NCI-H82 (cell line): Measurements from ENCODE around the gene SLFN12L.
"Not testable (repeated sequence)": the region's sequence is repeated elsewhere in the genome, so short reads cannot be mapped to it uniquely, and the experiment has no call there.

Experiments
- DNase-seq: peaks from one replicate; lab custom pipeline; 2025; lab: John Stamatoyannopoulos, UW

Gene SLFN12L

GRCh38 chr17:35542990-35543389 is 5.5 kb upstream of the SLFN12L start:
- DNase-seq, result no peak

GRCh38 chr17:35541434-35541833 is 4.0 kb upstream of the SLFN12L start:
- DNase-seq, result no peak

DNA sequence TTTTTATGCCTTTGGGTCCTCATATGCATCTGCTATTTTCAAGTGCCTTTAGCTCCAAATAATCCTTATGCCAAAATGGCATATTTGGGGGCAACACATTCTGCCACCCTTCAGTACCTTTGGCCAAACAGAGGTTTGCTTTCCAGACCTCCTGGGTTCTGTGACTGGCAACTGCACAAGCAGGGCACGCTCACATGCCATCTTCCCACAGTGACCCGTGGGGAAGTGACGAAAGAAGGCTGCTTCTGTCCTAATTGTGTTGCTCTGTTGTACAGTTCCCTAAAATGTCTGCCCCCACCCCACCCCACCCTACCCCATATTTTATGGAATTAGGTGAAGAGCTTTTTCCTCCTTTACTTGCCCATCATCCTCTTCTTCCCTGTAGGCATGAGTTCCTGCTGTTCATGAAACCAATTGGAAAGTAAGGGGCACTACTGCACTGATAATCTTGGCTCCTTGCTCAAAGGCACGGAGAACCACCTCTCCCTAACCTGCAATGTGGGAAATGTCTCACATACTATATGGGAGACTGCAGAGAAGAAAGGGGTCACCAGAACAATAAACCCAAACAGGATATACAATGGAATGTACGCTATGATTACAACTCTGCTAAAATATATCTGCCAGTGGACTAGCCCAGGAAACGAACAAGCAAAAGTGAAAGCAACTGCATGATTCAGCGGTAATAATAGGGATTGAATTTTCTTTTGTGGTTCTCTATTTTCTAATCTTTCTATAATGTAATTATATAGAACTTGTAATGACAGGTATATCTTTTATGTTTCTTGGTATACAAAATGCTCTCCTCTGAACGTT is 3.3 kb upstream of the SLFN12L start:
- DNase-seq, result no peak

GRCh38 chr17:35539659-35540026 is 2.2 kb upstream of the SLFN12L start:
- no peak for DNase-seq

DNA sequence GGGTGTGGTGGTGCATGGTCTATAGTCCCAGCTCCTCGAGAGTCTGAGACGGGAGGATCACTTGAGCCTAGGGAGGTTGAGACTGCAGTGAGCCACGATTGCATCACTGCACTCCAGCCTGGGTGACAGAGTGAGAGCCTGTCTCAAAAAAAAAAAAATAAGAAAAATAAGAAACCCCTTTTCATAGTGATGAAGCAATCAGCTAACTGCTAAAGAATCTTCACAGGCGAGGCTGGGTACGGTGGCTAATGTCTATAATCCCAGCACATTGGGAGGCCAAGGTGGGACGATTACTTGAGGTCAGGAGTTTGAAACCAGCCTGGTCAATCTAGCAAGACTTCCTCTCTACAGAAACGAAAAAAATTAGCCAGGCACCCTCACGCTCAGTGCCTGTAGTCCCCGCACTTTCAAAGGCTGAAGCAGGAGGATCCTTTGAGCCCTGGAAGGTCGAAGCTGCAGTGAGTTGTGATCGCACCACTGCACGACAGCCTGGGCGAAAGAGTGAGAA is 760 bp downstream of the SLFN12L start:
- DNase-seq, result no peak

DNA sequence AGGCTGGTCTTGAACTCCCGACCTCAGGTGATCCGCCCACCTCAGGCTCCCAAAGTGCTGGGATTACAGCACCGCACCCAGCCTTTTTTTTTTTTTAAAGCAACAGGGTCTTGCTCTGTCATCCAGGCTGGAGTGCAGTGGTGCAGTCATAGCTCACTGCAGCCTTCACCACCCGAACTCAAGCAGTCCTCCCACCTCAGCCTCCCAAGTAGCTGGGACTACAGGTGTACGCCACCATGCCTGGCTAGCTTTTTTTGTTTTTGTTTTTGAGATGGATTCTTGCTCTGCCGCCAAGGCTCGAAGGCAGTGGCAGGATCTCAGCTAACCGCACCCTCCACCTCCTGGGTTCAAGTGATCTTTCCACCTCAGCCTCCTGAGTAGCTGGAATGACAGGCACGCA is 2.1 kb downstream of the SLFN12L start:
- not testable (repeated sequence) for DNase-seq

DNA sequence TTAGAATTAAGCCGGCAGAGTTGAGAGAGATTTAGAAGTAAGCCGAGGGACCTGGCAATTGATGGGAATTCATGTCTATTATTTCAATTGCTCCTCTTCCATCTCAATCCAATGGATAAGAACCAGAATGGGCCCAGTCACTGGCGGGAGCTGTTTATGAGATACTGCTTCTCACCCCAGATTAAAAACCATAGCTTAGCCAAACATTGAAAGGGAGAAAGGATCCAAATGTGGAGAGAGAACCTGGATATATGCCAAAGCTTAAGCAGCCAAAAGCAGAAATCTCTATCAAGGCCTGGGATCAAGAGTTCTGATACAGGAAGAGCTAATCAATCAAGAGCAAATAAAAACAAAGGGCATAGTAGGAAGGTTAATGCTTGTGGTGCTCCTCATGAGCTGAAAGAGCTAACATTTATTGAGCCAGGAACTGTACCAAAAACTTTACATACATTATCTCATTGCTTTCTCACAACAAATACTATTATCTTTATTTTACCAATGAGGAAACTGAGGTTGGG is 2.8 kb downstream of the SLFN12L start:
- peak; percentile 45 for DNase-seq

GRCh38 chr17:35531160-35531559 is 6.3 kb downstream of the SLFN12L start:
- no peak for DNase-seq

DNA sequence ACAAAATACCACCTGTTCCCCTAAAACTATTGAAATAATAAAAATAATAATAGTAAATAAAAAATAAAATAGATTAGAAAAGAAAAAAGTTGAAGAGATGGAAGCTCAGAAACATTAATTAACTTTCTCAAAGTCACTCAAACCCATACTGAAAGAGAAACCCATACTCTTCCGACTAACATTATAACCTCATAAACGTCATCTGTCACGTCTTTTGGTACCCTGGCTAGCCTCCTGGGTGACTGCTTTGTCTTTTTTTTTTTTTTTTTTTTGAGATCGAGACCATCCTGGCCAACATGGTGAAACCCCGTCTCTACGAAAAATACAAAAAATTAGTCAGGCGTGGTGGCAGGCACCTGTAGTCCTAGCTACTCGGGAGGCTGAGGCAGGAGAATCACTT is 7.6 kb downstream of the SLFN12L start:
- no peak for DNase-seq

GRCh38 chr17:35529326-35529725 is 8.2 kb downstream of the SLFN12L start:
- not testable (repeated sequence) for DNase-seq

GRCh38 chr17:35523296-35523695 is 14.2 kb downstream of the SLFN12L start:
- DNase-seq, result no peak

- DNase-seq, result not testable (repeated sequence)
Observed at GRCh38 chr17:35521654-35522256, 15.7 kb downstream of the SLFN12L start.

DNA sequence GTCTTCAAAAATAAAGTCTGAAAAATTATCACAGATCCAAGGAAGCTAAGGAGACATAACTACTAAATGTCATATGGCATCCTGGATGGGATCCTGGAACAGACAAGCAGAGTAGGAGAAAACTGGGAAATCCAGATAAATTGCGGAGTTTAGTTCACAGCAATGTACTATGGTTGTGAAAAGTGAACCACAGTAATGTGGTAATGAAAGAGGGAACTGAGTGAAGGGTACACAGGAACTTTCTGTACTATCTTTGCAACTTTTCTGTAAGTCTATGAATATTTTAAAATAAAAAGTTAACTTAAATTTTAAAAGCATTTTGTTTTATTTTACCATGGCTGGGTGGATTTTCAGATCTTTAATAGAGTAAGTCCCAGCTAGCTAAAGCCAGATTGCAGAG is 16.3 kb downstream of the SLFN12L start:
- no peak for DNase-seq

DNA sequence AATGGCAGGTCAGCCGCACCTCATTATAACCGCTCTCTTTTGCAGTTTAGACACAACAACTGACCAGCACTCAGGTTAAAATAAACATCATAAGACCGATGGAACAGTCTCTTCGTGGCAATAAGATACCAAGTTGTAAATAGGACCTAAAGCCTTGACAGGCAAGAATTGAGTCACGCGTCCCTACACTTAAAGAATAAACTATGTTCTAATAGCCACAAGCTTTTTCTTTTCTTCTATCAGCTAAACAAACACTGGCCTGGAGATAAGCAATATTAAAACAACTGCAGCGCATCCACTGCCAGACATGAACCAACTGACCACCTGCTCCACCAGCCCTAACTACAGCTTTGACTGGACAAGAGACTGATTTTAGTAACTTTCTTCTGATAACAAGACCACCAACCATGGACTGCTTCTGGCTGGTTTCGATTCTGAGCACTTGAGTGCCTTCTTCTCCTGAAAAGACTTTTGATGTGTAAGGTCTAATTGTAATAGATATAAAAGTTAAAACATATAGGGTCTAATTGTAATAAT is 17.5 kb downstream of the SLFN12L start:
- no peak for DNase-seq

DNA sequence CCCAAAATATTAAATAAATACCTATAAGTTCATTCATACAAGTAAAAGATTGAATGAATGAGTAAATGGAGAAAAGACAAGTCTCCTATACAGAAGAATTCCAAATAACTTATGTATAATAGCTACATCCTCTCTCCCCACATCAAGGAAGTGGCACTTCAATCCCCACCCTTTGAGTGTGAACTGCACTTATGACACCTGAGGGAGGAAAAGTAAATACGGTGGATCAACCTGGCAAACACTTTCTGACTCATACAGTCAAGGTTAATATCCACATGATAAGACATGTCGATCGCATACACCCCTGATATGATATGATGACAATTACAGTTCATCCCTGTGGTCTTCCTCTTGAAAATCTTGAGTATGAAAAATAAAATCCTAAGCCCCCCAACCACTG is 18.0 kb downstream of the SLFN12L start:
- no peak for DNase-seq

DNA sequence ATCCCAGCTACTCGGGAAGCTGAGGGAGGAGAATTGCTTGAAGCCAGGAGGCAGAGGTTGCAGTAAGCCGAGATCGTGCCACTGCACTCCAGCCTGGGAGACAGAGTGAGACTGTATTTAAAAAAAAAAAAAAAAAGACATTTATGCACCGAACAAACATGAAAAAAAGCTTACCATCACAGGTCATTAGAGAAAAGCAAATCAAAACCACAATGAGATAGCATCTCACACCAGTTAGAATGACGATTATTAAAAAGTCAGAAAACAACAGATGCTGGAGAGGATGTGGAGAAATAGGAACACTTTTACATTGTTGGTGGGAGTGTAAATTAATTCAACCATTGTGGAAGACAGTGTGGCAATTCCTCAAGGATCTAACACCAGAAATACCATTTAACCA is 19.0 kb downstream of the SLFN12L start:
- DNase-seq, result not testable (repeated sequence)

- no peak for DNase-seq
Observed at GRCh38 chr17:35515027-35515426, 22.5 kb downstream of the SLFN12L start.

DNA sequence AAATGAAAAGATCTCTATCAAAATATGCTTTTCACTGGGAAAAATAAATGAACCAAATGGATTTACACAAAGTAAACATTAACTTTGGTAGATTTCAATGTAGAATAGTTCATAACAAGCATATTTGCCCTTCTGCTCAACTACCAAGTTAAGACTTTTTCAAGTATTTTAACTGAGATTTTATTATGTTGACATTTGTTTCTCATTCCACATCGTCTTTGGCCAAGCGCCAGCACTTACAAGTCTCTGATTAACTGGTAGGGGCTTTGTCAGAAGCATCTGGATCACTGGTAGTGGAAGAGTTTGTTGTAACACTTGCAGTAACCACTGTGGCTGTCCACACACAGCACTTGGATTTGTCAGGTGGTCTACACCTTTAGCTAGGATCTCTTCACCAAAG is 22.9 kb downstream of the SLFN12L start:
- DNase-seq, result peak; percentile 10

GRCh38 chr17:35510052-35510451 is 27.4 kb downstream of the SLFN12L start:
- DNase-seq, result no peak

GRCh38 chr17:35507714-35508113 is 29.8 kb downstream of the SLFN12L start:
- DNase-seq, result not testable (repeated sequence)

DNA sequence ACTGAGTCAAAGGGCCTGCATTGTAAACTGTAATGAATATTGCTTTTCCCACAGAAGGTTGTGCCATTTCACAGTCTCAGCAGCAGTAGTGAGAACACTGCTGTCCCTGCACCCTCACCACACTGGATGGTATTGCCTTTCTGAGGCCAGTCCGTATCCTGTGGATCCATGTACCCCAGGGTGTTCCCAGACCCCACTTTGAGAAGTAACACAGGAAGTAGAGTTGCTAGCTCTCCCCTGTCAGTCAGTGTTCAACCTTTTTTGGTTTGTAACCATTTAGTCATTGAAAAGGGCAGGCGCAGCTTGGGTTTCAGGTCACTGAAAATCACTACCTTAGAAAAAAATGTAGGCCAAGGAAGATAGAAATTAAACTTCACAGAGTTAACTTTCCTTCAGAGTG is 37.9 kb downstream of the SLFN12L start:
- DNase-seq, result no peak

DNA sequence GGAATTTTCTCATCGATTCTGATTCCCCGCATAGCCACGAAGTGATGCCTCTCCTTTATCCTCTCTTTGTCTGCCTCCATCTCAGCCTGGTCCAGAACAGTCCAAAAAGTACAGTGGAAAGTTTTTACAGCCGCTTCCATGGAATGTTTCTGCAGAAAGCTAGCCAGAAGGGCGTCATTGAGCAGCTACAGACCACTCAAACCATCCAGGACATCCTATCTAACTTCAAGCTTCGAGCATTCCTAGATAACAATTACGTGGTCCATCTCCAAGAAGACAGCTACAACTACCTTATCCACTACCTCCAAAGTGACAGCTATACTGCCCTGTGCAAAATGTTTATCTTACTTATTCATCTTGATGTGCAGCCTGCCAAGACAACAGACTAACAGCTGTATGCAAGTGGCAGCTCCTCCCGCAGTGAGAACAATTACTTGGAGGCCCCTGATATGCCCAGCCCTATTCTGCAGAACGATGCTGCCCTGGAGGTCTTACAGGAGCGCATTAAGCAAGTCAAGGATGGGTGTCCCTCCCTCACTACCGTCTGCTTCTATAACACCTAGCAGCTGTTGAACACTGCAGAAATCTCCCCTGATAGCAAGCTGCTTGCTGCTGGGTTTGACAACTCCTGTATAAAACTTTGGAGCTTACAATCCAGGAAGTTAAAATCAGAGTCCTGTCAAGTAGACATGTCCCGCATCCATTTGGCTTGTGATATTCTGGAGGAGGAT is 38.9 kb downstream of the SLFN12L start:
- DNase-seq, result no peak
